ENCODE measurements around the gene SIGLEC5.

Gene SIGLEC5

GRCh38 chr19:51589511-51589910 is 40.7 kb downstream of the SIGLEC5 start:
- no peak for DNase-seq (ENCODE audit: low spot score)

DNA sequence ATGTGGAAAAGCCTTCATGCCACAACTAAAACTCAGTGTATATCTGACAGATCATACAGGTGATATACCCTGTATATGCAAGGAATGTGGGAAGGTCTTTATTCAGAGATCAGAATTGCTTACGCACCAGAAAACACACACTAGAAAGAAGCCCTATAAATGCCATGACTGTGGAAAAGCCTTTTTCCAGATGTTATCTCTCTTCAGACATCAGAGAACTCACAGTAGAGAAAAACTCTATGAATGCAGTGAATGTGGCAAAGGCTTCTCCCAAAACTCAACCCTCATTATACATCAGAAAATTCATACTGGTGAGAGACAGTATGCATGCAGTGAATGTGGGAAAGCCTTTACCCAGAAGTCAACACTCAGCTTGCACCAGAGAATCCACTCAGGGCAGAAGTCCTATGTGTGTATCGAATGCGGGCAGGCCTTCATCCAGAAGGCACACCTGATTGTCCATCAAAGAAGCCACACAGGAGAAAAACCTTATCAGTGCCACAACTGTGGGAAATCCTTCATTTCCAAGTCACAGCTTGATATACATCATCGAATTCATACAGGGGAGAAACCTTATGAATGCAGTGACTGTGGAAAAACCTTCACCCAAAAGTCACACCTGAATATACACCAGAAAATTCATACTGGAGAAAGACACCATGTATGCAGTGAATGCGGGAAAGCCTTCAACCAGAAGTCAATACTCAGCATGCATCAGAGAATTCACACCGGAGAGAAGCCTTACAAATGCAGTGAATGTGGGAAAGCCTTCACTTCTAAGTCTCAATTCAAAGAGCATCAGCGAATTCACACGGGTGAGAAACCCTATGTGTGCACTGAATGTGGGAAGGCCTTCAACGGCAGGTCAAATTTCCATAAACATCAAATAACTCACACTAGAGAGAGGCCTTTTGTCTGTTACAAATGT is 42.7 kb downstream of the SIGLEC5 start:
- DNase-seq (ENCODE audit: low spot score), result no peak

DNA sequence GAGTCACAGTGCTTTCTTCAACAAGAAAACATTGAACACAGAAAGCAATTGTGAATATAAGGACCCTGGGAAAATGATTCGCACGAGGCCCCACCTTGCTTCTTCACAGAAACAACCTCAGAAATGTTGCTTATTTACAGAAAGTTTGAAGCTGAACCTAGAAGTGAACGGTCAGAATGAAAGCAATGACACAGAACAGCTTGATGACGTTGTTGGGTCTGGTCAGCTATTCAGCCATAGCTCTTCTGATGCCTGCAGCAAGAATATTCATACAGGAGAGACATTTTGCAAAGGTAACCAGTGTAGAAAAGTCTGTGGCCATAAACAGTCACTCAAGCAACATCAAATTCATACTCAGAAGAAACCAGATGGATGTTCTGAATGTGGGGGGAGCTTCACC is 43.4 kb downstream of the SIGLEC5 start:
- DNase-seq (ENCODE audit: low spot score), result no peak

GRCh38 chr19:51586103-51586728 is 44.0 kb downstream of the SIGLEC5 start:
- DNase-seq (ENCODE audit: low spot score), result no peak

- DNase-seq (ENCODE audit: low spot score), result no peak
Measured at GRCh38 chr19:51576850-51577249, 53.4 kb downstream of the SIGLEC5 start.

DNA sequence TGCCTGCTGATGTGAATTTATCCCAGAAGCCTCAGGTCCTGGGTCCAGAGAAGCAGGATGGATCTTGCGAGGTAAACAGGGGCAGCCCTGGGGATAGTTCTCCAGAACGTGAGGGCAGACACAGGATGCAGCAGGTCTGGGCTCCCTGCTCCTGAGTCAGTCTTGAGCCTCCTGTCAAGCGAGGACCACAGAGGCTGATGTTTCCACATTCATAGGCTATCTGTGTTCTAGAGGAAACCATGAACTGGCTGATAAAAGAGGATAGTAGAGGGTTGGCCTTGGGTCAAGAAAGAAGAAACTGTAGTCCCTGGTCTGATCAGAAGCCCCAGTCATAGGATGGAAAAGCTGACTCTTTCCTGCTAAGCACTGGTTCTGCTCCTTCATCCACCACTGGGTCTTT is 56.9 kb downstream of the SIGLEC5 start:
- no peak for DNase-seq (ENCODE audit: low spot score)

GRCh38 chr19:51572908-51573307 is 57.3 kb downstream of the SIGLEC5 start:
- no peak for DNase-seq (ENCODE audit: low spot score)

- no peak for DNase-seq (ENCODE audit: low spot score)
Measured at GRCh38 chr19:51572410-51572809, 57.8 kb downstream of the SIGLEC5 start.

GRCh38 chr19:51571599-51571998 is 58.6 kb downstream of the SIGLEC5 start:
- no peak for DNase-seq (ENCODE audit: low spot score)

DNA sequence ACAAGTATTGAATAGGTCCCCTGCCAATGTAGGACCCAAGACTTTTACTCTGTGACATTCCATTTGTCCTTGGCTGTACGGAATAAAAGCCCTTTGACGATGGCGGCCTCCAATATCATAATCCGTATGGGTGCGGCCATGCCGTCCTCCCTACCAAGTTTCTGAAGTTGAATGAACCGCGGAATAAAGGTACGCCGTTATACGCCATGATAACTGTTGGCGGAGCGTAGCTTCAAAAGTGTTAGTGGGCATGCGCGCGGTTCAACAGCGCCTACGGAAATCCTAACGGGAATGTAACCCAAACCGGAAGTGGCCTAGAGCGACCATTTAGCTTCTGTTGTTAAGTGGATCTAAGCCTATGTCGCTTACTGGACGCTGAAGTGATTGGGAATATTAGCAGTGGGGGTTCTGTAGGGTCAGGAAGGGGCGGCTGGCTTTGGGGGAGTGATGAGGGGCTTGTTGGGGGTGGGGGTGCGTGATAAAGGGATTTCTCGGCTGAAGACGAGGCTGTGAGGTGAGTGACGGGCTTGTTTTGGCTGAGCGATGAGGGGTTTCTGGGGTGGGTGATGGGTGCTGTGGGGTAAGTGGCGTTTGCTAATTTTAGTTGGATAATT is 59.1 kb downstream of the SIGLEC5 start, which contains the start of gene ZNF175:
Gene ZNF175, plus strand, starts transcription at position 322 of the 614 bp plus-strand sequence. CDS start 2,047 bp downstream, outside the sequence.
- DNase-seq (ENCODE audit: low spot score), result peak; percentile 93

DNA sequence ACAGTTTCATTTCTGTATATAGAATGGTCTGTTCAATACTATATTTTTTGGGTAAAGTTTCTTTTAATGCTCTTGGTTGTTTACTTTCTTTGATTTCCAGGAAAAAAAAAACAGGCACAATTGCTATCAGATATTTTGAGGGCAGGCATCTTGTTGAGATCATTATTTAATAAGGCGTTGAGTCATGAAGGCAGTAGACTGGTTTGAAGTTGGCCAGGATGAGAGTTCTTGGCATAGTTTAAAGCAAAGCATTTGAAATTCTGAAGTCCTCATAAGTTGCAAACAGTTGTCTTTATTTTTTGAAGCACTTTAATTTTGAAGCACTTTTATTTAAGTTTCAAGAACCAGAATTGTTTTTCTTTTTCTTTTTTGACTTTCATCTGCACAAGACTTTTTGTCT is 61.7 kb downstream of the SIGLEC5 start:
- no peak for DNase-seq (ENCODE audit: low spot score)

DNA sequence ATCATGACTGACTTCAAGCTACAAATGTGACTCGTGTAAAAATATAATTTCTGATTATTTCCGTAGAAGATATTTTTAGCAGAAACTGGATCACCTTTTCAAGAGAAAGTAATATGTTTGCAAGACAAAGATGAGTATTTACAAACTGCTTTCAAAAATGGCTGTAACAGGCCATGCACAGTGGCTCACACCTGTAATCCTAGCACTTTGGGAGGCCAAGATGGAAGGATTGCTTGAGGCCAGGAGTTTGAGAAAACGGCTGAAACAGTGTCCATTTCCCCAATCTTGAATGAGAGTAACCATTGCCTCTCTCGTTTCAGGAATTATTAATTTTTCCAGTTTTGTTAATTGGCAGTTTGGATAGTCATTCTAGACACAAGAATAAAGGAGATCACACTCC is 62.6 kb downstream of the SIGLEC5 start:
- DNase-seq (ENCODE audit: low spot score), result no peak

DNA sequence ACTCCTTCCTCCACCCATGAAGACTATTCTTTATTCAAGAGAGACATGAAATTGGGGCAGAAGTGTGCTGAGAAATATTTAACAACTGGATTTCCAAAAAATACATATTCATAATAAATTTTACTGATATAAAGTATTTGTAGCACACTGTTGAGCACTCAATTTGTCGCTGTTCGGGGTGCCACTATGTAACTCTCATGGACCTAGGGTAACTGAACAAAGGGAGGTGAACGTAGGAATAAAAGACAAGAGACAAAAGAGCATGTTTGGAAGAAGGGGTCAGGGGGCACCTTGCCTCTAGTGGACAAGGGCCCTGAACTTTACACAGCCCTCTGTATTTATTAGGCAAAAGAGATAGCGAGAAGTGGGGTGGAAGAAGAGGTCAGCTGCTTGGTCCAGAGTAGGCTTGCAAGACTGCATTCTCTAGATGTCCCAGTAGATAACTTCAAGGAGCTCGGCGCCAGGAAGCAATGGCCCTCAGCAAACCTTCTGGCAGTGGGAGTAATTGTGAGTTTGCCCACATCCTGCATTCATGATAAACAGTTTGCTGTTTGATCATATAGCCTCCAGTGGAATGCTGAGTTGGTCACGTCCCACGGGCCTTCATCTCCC is 63.6 kb downstream of the SIGLEC5 start:
- no peak for DNase-seq (ENCODE audit: low spot score)

GRCh38 chr19:51565583-51565982 is 64.6 kb downstream of the SIGLEC5 start:
- no peak for DNase-seq (ENCODE audit: low spot score)

GRCh38 chr19:51564791-51565190 is 65.4 kb downstream of the SIGLEC5 start:
- no peak for DNase-seq (ENCODE audit: low spot score)

Measured in left forelimb (tissue), 1 donor.